HG03095 (cell line): Measurements from ENCODE around the gene RHOH.
"Not testable (repeated sequence)": the region's sequence is repeated elsewhere in the genome, so short reads cannot be mapped to it uniquely, and the experiment has no call there.

Experiments used
- ATAC-seq: cut with Tn5 transposase; IDR thresholded peaks from one replicate; pipeline ENCODE4 v1.9.1; 2021; ENCODE audit warnings: moderate library complexity; ENCODE audit not compliant: unreplicated experiment

Gene RHOH

DNA sequence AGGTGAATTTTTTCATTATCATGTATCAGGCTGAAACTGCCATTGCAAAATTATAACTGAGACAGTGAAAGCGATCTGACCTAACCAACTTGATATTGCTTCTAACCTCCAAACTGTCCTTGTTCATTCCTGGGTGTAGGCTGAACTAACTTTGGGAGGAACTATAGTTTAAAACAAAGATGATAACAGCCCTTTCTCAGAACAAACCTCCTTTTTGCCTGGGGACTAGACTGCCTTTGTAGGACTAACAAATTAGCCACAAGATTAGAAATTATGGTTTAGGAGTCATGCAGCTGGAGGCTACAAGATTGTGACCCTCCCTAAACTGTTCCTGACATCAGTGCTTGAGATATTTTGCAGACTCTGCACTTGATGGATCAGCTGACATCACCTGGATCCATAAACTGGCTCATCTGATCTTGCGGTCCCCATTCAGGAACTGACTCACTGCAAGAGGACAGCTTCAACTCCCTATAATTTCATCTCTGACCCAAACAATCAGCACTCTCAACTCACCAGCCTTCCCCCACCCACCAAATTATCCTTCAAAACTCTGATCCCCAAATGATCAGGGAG is 93.9 kb downstream of the RHOH start:
- ATAC-seq = not testable (repeated sequence)

DNA sequence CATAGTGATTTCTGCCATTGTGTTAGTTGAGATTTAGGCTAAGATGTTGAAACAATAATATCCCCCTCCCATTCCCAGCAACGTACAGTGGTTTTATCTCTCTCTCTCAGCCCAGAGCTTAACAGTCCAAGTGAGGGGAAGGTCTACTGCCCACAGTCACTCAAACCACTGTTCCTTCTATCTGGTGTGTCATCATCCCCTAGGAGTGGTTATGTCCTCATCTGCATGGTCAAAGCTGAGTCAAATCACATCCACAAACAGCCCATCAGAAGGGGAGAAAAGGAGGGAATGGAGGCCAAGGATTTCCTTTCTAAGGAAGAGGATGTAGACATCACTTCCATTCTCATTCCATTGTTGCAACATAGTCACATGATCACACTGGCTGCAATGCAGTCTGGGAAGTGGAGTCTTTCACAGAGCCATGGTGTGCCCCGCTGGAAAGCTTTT is 95.5 kb downstream of the RHOH start:
- no peak for ATAC-seq

- ATAC-seq = no peak
These were observed 97.5 kb downstream of the RHOH start for GRCh38 chr4:40294339-40294738.

GRCh38 chr4:40295030-40295429 is 98.2 kb downstream of the RHOH start:
- ATAC-seq = not testable (repeated sequence)

- ATAC-seq = no peak
These were observed 98.7 kb downstream of the RHOH start for GRCh38 chr4:40295572-40295971.
